D721Med (cell line): ENCODE measurements around the gene ARL6IP1.

ENCODE experiments used
- DNase-seq: peaks from one replicate; pipeline ENCODE4 v3.0.0; 2011; ENCODE audit warnings: low spot score; ENCODE audit not compliant: insufficient read length
- FAIRE-seq: peaks from 2 replicates; lab custom pipeline; 2011; peaks lifted over from hg19 to GRCh38; lab: Jason Lieb, UNC
- TF ChIP-seq, protein P1 (sequence below): IDR thresholded peaks from 2 replicates; pipeline ENCODE4 v1.5.1; 2012; ENCODE audit warnings: mild to moderate bottlenecking, control low read depth; ENCODE audit not compliant: insufficient read depth; ENCODE audit errors: missing control alignments

Gene ARL6IP1

DNA sequence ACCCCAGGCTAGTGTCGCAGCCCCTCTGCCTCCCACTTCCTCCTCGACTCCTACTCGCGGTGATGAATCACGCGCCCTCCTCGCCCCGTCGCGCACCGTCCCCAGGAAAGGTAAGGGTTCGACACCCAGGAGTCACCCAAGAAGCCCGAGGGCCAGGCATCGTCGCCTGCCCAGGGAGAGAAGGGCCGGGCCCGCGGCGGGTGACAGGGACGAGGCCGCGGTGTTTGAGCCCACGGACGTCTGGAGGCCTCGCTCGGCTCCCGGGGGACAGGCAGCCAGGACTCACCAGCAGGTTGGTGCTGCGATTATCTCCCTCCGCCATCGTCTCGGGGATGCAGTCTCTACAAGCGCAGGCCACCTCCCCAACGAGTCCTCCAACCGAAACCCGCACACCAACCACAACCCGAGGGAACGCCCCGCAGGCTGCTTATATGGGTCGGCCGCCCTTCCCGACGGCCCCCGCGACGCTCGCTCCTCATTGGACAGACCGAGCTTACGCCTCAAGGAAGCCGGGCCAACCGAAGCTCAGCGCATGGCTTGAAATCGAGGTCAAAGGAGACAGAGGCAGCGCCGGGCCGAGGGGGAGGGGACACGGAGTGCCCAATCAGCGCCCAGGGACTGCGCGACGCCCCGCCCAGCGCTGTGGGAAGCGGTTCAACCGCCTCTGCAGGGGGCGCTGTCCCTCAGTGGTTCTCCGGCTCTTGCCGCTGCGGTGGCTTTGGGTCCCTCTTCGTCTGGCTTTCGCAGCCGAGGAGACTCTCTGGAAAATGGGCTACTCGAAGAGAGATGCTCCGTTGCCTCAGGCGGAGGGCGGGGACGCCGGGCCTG is at the start of gene ARL6IP1:
Gene ARL6IP1 (minus strand): TSS at position 405 of the 828 bp plus-strand sequence. CDS start 83 bp downstream, at position 322.
- TF ChIP-seq, protein P1, sequence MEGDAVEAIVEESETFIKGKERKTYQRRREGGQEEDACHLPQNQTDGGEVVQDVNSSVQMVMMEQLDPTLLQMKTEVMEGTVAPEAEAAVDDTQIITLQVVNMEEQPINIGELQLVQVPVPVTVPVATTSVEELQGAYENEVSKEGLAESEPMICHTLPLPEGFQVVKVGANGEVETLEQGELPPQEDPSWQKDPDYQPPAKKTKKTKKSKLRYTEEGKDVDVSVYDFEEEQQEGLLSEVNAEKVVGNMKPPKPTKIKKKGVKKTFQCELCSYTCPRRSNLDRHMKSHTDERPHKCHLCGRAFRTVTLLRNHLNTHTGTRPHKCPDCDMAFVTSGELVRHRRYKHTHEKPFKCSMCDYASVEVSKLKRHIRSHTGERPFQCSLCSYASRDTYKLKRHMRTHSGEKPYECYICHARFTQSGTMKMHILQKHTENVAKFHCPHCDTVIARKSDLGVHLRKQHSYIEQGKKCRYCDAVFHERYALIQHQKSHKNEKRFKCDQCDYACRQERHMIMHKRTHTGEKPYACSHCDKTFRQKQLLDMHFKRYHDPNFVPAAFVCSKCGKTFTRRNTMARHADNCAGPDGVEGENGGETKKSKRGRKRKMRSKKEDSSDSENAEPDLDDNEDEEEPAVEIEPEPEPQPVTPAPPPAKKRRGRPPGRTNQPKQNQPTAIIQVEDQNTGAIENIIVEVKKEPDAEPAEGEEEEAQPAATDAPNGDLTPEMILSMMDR: peak; percentile 82
- DNase-seq (peak; percentile 77), FAIRE-seq (no peak)

DNA sequence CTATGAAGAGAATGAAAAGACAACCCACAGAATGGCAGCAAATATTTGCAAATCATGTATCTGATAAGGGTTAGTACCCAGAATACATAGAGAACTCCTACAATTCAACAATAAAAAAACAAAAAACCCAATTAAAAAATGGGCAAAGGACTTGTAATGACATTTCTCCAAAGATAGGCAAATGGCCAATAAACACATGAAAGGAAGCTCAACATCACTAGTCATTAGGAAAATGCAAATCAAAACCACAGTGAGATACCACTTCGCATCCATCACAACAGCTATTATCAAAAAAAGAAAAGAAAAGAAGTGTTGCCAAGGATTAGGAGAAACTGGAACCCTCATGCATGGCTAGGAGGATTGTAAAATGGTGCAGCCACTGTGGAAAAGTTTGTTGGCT is 45.1 kb upstream of the ARL6IP1 start:
- TF ChIP-seq, protein P1: no peak
- no peak for DNase-seq
- FAIRE-seq: no peak

DNA sequence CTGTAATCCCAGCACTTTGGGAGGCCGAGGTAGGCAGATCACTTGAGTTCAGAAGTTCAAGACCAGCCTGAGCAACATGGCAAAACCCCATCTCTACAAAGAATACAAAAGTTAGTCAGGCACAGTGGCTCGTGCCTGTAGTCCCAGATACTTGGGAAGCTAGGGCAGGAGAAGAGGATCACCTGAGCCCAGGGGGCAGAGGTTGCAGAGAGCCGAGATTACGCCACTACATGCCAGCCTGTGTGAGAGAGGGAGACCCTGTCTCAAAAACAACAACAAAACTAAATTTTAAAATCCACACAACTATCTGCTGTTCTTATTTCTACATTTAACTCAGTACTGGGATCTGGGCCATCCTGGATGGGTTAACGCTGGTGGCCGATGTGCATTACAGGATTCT is 41.2 kb upstream of the ARL6IP1 start:
- FAIRE-seq (no peak), DNase-seq (no peak)
- TF ChIP-seq, protein P1: no peak

DNA sequence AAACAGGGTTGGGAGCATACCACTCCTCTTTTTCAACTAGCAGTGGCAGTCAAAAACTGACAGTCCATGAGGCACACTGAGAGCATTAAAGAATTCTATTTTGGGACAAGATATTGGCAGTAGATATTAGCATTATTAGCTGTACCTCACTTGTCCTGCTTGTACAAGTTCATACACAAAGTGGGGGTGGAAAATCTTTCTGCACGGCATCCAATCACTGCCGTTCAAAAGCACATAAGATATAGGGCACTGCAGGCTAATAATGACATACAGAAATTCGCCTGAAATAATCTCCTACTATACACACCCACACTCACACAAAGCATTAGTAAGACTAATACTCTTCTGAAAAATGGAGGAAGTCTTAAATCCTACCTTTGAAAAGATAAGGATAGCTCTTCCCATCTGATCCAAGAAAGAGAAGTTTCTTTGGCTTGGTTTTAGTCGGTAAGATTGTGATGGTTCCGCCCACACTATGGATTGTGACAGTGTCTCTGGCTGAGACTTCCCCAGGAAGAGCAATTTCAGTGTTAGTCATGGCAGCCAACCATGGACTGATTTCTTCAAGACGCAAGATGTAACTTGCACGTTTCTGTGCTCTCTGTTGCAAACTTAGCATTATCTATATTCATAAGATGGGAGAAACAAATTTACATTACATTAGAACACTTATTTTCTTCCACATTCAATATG is 40.6 kb upstream of the ARL6IP1 start:
- TF ChIP-seq, protein P1: no peak
- DNase-seq: no peak
- FAIRE-seq: no peak

DNA sequence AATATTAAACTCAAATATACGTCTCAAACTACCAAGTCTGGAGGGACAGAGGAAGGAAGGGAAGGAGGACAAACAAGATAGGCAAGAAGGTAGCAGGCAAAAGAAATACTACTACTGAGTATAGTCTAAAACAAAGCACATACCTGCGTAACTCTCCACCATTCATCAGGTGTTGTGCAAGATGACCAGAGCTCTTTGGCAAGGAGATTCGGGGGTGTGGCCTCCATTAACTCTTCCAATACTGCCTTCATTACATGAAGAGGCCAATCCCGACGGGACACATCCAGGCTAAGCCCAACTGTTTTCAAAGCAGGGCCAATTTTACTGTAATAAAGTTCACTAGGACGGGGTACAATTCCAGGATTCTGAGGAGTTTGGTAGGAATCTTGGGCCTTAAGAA is 38.2 kb upstream of the ARL6IP1 start:
- DNase-seq: no peak
- TF ChIP-seq, protein P1: no peak
- FAIRE-seq: no peak

DNA sequence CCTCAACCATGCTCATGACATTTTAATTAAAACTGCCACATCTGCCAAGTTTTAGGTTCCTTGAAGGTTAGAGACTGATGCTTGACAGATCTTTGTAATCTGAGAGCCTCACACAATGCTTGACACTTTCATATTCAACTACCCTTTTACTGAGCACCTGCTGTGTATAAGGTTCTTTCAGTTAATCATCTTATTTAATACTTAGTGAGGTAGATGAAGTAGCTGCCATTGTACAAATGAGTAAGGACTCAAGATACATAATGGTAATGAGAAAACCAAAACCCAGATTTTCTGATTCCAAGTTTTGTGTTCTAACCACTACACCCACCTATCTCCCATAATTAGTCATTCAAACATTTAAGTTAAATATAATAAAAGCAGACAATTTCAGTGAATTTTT is 35.4 kb upstream of the ARL6IP1 start:
- TF ChIP-seq, protein P1: no peak
- FAIRE-seq (no peak), DNase-seq (no peak)
